GM12878 (cell line): Measurements from ENCODE around the gene PHF1. TPM values are rescaled to one million over a fixed set of nuclear protein-coding genes. Genes with fewer than 3 reads are reported as not detected.

Source experiments
- CBX5 ChIP-seq: sonication (generic); IDR thresholded peaks from 2 replicates; pipeline ENCODE4 v1.6.1; 2016; ENCODE audit warnings: low read depth, moderate library complexity, mild to moderate bottlenecking, inconsistent platforms
- E4F1 ChIP-seq: fragments of 450-650 bp; IDR thresholded peaks from 2 replicates; pipeline ENCODE4 v1.6.1; 2018; ENCODE audit warnings: borderline replicate concordance, mild to moderate bottlenecking; ENCODE audit not compliant: partially characterized antibody
- EED ChIP-seq: sonication (generic); IDR thresholded peaks from 2 replicates; pipeline ENCODE4 v1.6.1; 2016; ENCODE audit warnings: antibody characterized with exemption, low read depth
- ELK1 ChIP-seq: IDR thresholded peaks from 2 replicates; pipeline ENCODE4 v1.6.1; 2012; ENCODE audit warnings: low read depth, low read length, improper control_type of control experiment
- EZH2 ChIP-seq: IDR thresholded peaks from 2 replicates; pipeline ENCODE4 v1.6.1; 2012; ENCODE audit warnings: low read depth, mild to moderate bottlenecking, control low read depth, inconsistent platforms, low read length, borderline replicate concordance; ENCODE audit not compliant: control insufficient read depth
- FOS ChIP-seq: IDR thresholded peaks from 3 replicates; pipeline ENCODE4 v1.6.1; 2011; ENCODE audit warnings: borderline replicate concordance; ENCODE audit not compliant: insufficient read length; ENCODE audit errors: extremely low read depth
- IRF4 ChIP-seq: IDR thresholded peaks from 2 replicates; pipeline ENCODE4 v1.6.1; 2011; ENCODE audit warnings: low read depth, low read length
- JUND ChIP-seq: IDR thresholded peaks from 2 replicates; pipeline ENCODE4 v1.6.1; 2012; ENCODE audit warnings: low read depth, mild to moderate bottlenecking, low read length, improper control_type of control experiment, moderate library complexity
- MYC ChIP-seq: IDR thresholded peaks from 2 replicates; pipeline ENCODE4 v1.6.1; 2011; ENCODE audit warnings: mild to moderate bottlenecking, low read length, moderate library complexity, inconsistent platforms; ENCODE audit not compliant: insufficient read depth, insufficient replicate concordance, insufficient read length, severe bottlenecking
- RUNX3 ChIP-seq: IDR thresholded peaks from 2 replicates; pipeline ENCODE4 v1.6.1; 2012; ENCODE audit warnings: low read length, inconsistent platforms
- SKIL ChIP-seq: fragments of 450-650 bp; IDR thresholded peaks from 2 replicates; pipeline ENCODE4 v1.6.1; 2017; ENCODE audit warnings: mild to moderate bottlenecking, low read depth, inconsistent platforms; ENCODE audit not compliant: poor library complexity, severe bottlenecking
- SP1 ChIP-seq: IDR thresholded peaks from one replicate; pipeline ENCODE4 v1.6.1; 2011; ENCODE audit warnings: low read depth, low read length
- TCF7 ChIP-seq: IDR thresholded peaks from 2 replicates; pipeline ENCODE4 v1.6.1; 2014; ENCODE audit warnings: antibody characterized with exemption, borderline replicate concordance
- ZNF207 ChIP-seq: fragments of 450-650 bp; IDR thresholded peaks from 2 replicates; pipeline ENCODE4 v1.6.1; 2014; ENCODE audit warnings: antibody characterized with exemption, mild to moderate bottlenecking, borderline replicate concordance
- ZNF24 ChIP-seq: fragments of 450-650 bp; IDR thresholded peaks from 2 replicates; pipeline ENCODE4 v1.6.1; 2017; ENCODE audit warnings: antibody characterized with exemption, mild to moderate bottlenecking
- ZNF622 ChIP-seq: fragments of 450-650 bp; IDR thresholded peaks from 2 replicates; pipeline ENCODE4 v1.6.1; 2017; ENCODE audit warnings: mild to moderate bottlenecking, inconsistent platforms
- ZNF687 ChIP-seq: fragments of 450-650 bp; IDR thresholded peaks from 2 replicates; pipeline ENCODE4 v1.6.1; 2017; ENCODE audit warnings: mild to moderate bottlenecking, moderate library complexity
- polyA plus RNA-seq, 11 experiments: library from polyadenylated mRNA; depleted of rRNA in 4 of 11; unstranded in 6 of 11; stranded (reverse) in 5 of 11; fragments of >200 nt; fragmentation: Nextera tagmentation in 4 of 11; fragmentation: Illumina TruSeq in 1 of 11; extraction: Ambion mirVana in 4 of 11; extraction: Trizol in 1 of 11; gene quantifications; 1 replicate in 1 of 11; 2 replicates in 10 of 11; pipeline versions ENCODE4 v1.2.1 to v1.2.3, GENCODE V29; 2011 to 2016; ENCODE audit warnings: inconsistent platforms in 2 of 11, missing spikeins in 2 of 11, low read depth in 1 of 11
- total RNA-seq, 4 experiments: library from RNA; depleted of rRNA in 3 of 4; stranded (reverse); fragments of >200 nt in 3 of 4; fragmentation: Illumina TruSeq in 1 of 4; extraction: Trizol in 1 of 4; gene quantifications; 2 replicates each; pipeline versions ENCODE4 v1.2.1 to v1.2.3, GENCODE V29; 2013 to 2021

Gene PHF1
- total and polyA plus RNA-seq, 10 of the 15 experiments (the other 5 are each of a cell fraction or from before 2014, with no cell fraction given): 1.3 to 17.8 (median 6.2) TPM

GRCh38 chr6:33416386-33417127, 5.7 kb downstream of the PHF1 start (continued):
- TF ChIP-seq E4F1 (no peak), ZNF622 (no peak), MYC (no peak), SKIL (peak; percentile 33), EZH2 (no peak), ZNF687 (no peak), SP1 (no peak), ZNF24 (0 out of 2 replicates have a peak, but pooled peaks have one; percentile 11), FOS (no peak), EED (peak; percentile 66), ZNF207 (peak; percentile 22; the same call in 1 of the 2 replicates), IRF4 (peak; percentile 79), JUND (peak; percentile 54; the same call in 1 of the 2 replicates), TCF7 (no peak), ELK1 (no peak), RUNX3 (no peak), CBX5 (no peak)
